ENCODE measurements around the gene FAM120AOS.

- TF ChIP-seq CTCF (IDR thresholded peaks at IDR 0.05): no peak
- no peak for TF ChIP-seq EZH2phosphoT487 (IDR thresholded peaks at IDR 0.05)
Measured at GRCh38 chr9:93419023-93419422, 34.4 kb downstream of the FAM120AOS start.

Data from neural progenitor cell (in vitro differentiated cells).